Activated naive CD4-positive, alpha-beta T cell treated with anti-CD3 and anti-CD28 coated beads for 36 hours (primary cell): ENCODE results near the gene ALDOA. TPM values are rescaled to one million over a fixed set of nuclear protein-coding genes. Genes with fewer than 3 reads are reported as not detected.
"Not testable (repeated sequence)": the region's sequence is repeated elsewhere in the genome, so short reads cannot be mapped to it uniquely, and the experiment has no call there.

Experiments
- CTCF ChIA-PET: fragments of 350-600 bp; sonication (Branson Sonifier 250); formaldehyde crosslinking; loops from one replicate; lab custom pipeline; 2021; ENCODE audit warnings: antibody characterized with exemption; lab: Charles Lee
- DNase-seq: peaks from one replicate; pipeline ENCODE4 v3.0.0-alpha.2; 2020
- H3K27ac Mint-ChIP-seq: one replicate; pipeline ENCODE4 v1.8.0; 2021; ENCODE audit warnings: mild to moderate bottlenecking, mixed read lengths
- H3K27me3 Mint-ChIP-seq: one replicate; pipeline ENCODE4 v1.8.0; 2021; ENCODE audit warnings: low read depth, mixed read lengths
- H3K36me3 Mint-ChIP-seq: one replicate; pipeline ENCODE4 v1.8.0; 2021; ENCODE audit warnings: low read depth, mixed read lengths
- H3K4me1 Mint-ChIP-seq: one replicate; pipeline ENCODE4 v1.8.0; 2021; ENCODE audit warnings: low read depth, mixed read lengths
- H3K4me3 Mint-ChIP-seq: one replicate; pipeline ENCODE4 v1.8.0; 2021; ENCODE audit warnings: mild to moderate bottlenecking, moderate library complexity, mixed read lengths
- H3K9me3 Mint-ChIP-seq: one replicate; pipeline ENCODE4 v1.8.0; 2021; ENCODE audit warnings: mixed read lengths
- intact Hi-C: fragments of 100-400 bp; cut with micrococcal nuclease; formaldehyde crosslinking; loops from one replicate; pipeline ENCODE4 v1.15.1; 2023
- total RNA-seq, 2 experiments: library from RNA; stranded (reverse); gene quantifications; one replicate each; pipeline ENCODE4 v1.2.3, GENCODE V29; 2021

The ALDOA gene
- total RNA-seq, 2 experiments from 2014 or later, result 1,750 to 1,795 TPM

DNA sequence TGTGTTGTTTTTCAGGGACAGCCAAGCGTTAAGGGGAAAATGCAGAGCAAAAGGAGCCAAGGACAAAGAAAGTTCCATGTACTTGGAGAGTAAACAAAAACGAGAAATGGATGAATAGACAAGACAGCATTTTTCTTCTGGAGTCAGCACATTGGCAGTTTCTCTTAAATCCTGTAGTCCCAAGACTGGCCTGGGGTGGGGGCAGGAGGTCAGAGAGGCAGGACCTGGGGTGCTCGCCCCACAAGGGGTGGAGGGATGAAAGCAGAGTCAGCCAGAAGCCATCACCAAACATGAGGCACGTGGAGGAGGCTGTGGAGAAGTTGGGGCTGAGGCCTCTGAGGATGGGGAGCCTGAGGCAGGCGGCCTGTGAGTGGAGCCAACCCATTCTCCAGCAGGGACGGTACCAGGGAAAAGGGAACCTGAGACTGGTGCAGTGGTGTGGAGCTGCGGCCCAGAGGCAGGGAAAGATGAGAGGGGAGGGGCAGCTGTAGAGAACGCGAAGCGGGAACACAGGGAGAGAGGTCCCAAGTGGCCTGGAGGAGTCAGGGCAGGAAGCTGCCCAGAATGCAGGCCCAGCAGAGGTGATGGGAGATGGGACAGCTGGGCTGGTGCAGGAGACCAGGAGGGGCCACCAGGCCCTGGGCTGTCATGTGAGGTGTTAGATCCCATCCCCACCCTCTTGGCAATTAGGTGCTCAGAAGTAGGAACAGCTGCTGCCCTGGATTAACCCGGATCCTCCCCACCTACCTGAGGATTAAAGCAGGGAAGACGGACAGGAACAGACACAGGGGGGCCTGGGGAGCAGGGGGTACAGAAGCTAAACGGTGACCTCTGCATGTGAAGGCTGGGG, 37.7 kb upstream of the ALDOA start:
- no peak for DNase-seq
- Mint-ChIP-seq H3K27ac (no peak overlapping the region), H3K4me1 (peaks cover 10% of the 10 kb centered on the region), H3K36me3 (no peaks in the 10 kb centered on the region), H3K27me3 (peaks cover 42% of the 10 kb centered on the region), H3K4me3 (no peak overlapping the region), H3K9me3 (no peaks in the 10 kb centered on the region)
- intact Hi-C loops, result loop anchor here (10.0 kb wide), 1 partner anchor 103 kb away; the partner anchor contains the start of gene KCTD13
- CTCF ChIA-PET, result no interaction called here

DNA sequence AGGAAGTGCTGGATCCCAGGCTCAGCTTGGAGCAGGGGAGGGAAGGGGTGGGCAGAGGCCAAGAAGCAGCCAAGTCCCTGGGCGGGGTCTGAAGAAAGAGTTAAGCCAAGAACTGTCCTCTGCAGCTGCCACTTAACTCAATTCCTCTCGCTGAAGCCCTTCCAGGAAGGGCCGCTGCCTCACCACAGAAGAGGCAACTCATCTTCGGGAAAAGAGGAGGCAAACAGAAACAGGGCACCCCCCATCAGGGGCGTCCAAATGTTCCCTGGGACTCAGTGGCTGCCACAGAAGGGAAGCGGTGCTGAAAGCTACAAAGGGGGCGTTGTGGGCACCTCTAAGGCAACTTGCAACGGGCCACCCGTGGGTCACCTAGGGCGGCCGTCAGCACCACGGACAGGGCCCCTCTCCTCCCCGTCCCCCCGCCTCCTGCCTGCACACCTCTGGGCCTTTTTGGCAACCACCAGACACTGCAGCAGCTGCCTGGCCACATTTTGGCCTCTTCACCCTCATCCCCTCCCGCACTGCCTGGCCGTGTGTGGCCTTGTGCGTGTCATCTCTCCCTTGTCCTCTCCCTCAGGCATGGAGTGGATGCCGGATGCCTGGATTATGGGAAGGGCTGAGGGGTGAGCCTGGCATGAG, 37.0 kb upstream of the ALDOA start:
- intact Hi-C loops, result loop anchor here (10.0 kb wide), 1 partner anchor 104 kb away; the partner anchor contains the start of gene KCTD13
- Mint-ChIP-seq H3K4me1 (peaks cover 10% of the 10 kb centered on the region), H3K4me3 (no peak overlapping the region), H3K27ac (no peak overlapping the region), H3K9me3 (no peaks in the 10 kb centered on the region), H3K27me3 (peaks cover 42% of the 10 kb centered on the region), H3K36me3 (no peaks in the 10 kb centered on the region)
- CTCF ChIA-PET, result no interaction called here
- DNase-seq, result no peak

DNA sequence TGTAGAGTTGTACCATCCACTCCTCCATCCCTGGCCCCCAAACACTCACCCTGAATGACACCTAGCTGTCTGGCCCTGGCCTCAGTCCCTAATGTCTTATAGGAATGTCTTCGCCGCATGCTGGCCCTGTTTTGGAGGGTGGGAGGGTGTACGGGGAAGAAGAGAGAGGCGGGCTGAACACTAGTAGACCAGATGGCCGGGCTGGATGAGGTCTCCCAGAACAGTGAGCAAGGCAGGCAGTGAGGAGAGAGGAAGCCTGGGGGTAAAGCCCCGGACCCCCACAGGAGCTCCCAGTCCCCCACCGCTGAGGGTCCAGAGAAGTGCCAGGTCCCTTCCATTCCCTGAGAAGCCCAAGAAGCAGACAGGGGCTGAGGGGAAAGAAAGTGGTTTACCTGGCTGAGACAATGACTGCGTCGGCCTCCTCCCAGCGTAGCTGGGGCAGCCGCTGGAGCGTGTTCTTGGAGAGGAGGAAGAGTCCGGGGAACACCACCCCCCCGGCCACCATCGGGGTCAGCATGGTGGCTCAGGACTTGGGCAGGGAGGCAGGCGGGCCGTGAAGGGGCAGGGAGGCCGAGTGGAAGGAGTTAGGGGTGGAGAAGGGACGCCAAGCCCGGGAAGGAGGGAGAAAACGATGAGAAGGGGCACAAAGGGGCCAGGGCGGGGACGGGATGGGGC, 35.4 kb upstream of the ALDOA start:
- CTCF ChIA-PET, result interaction anchor here (0.7 to 3.8 kb wide), 2 partner anchors 11 to 13 kb away, joined by 3 to 23 read pairs; no protein-coding TSS in a partner anchor
- no peak for DNase-seq
- no peak overlapping the region for H3K4me3 Mint-ChIP-seq
- intact Hi-C loops, result no loop called here
- H3K9me3 Mint-ChIP-seq, result no peaks in the 10 kb centered on the region
- H3K27ac Mint-ChIP-seq, result no peak overlapping the region
- H3K4me1 Mint-ChIP-seq, result peaks cover 10% of the 10 kb centered on the region
- H3K27me3 Mint-ChIP-seq, result peaks cover 44% of the 10 kb centered on the region
- no peaks in the 10 kb centered on the region for H3K36me3 Mint-ChIP-seq

DNA sequence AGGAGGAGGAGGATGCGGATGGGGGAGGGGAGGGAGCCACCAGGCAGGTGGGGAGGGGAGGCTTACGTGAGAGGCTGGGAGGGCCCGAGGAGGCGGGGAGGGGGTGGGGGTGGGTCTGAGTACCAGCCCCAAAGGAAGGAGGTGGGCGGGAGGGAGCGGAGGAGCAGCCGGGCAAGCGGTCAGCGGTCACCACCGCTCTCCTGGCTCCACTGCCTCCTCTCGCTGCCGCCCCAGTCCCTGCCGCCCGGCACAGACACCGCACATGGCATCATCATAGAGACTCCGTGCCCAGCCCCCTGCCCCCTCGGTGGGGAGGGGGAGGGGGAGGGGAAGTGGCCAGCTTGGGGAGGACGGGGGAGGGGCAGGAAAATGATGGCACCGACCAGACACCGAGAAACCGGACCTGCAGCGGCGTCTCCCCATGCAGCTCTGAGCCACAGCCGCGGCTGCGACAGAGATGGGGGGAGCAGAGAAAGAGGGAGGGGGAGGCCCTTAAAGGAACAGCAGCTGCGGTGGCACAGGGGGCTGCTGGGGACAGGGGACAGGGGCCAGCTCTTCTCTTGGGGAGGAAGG, 34.6 kb upstream of the ALDOA start, which contains the start of gene TLCD3B:
TLCD3B (minus strand) TSS at position 431 of the 573 bp plus-strand sequence. CDS start 744 bp downstream, outside the sequence.
- intact Hi-C loops, result no loop called here

DNA sequence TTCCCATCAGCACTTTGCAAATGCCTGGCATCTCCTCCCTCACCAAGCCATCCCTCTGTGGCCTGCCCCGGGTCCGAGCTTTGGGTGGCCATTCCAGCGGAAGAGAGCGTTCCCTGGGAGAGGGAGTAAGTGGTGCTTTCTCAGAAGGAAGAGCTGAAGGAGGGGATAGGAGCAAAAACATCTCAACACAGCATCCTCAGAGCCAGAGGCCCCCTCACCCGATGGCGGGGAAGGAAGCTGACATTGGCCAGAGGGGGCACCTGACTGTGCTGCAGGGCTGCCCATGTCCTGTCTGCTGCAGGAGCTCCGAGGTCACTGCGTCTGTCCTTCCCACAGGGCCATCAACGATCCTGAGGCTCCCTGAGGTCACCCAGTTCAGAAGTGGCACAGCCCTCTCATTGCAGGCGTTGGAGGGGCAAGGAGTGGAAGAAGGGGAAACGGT, 34.1 kb upstream of the ALDOA start:
- Mint-ChIP-seq H3K36me3 (no peaks in the 10 kb centered on the region), H3K4me1 (peaks cover 10% of the 10 kb centered on the region), H3K27me3 (peaks cover 46% of the 10 kb centered on the region), H3K4me3 (no peak overlapping the region), H3K9me3 (no peaks in the 10 kb centered on the region), H3K27ac (no peak overlapping the region)
- DNase-seq, result no peak
- intact Hi-C loops, result no loop called here
- CTCF ChIA-PET, result interaction anchor here (0.5 to 3.8 kb wide), 33 partner anchors 9 to 419 kb away, joined by 3 to 26 read pairs (median 5); partner anchors contain the start of genes C16orf92, KCTD13, TAOK2 and TBX6

More for the DNA sequence above, 34.6 kb upstream of the ALDOA start, which contains the start of gene TLCD3B:
- Mint-ChIP-seq H3K27ac (no peak within 1 kb of the TSS), H3K36me3 (no peaks in the 10 kb centered on the region), H3K4me1 (peaks cover 10% of the 10 kb centered on the region), H3K9me3 (no peaks in the 10 kb centered on the region), H3K4me3 (no peak within 1 kb of the TSS), H3K27me3 (peaks cover 46% of the 10 kb centered on the region)
- no peak for DNase-seq
- CTCF ChIA-PET, result interaction anchor here (0.6 to 3.8 kb wide), 19 partner anchors 8 to 385 kb away, joined by 3 to 26 read pairs (median 6); partner anchors contain the start of genes C16orf92, KCTD13 and TBX6

DNA sequence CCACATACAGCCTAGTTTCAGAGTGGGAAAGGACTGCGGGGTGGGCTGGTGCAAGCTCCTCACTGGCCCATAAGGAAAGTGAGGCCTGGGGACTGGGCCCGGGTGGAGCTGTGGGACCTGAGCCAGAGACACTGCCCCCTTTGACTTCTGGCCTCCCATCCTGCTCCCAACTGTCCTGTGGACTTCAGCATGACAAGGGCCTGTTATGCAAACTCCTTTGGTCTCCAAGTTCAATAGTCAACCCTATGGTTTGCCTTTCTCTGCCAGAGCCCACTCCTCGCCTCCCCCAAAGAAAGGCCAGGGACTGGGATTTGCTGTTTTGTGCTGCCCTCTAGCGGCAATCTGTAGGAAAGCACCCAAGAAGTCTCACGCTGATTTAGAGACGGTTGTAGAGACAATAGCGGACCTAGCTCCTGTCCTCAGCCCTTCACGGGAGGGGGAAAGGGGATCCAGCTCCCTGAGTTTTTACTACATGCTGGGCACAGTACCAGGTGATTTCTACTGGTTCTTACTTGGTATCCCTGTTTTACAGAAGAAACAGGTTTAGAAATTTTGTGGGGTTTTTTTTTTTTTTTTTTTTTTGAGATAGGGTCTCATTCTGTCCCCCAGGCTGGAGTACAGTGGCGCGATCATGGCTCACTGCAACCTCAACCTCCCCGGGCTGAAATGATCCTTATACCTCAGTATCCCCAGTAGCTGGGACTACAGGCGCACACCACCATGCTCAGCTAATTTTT, 33.3 kb upstream of the ALDOA start:
- peaks cover 10% of the 10 kb centered on the region for H3K4me1 Mint-ChIP-seq
- peaks cover 38% of the 10 kb centered on the region for H3K27me3 Mint-ChIP-seq
- CTCF ChIA-PET, result interaction anchor here (0.5 to 3.8 kb wide), 42 partner anchors 9 to 420 kb away, joined by 3 to 26 read pairs (median 4); partner anchors contain the start of genes C16orf92, CDIPT, KCTD13 and TAOK2
- DNase-seq, result peak; percentile 81
- intact Hi-C loops, result loop anchor here (1.0 kb wide), 1 partner anchor 22 kb away; no protein-coding TSS in a partner anchor
- H3K36me3 Mint-ChIP-seq, result no peaks in the 10 kb centered on the region
- H3K27ac Mint-ChIP-seq, result no peak overlapping the region
- H3K9me3 Mint-ChIP-seq, result no peaks in the 10 kb centered on the region
- no peak overlapping the region for H3K4me3 Mint-ChIP-seq

DNA sequence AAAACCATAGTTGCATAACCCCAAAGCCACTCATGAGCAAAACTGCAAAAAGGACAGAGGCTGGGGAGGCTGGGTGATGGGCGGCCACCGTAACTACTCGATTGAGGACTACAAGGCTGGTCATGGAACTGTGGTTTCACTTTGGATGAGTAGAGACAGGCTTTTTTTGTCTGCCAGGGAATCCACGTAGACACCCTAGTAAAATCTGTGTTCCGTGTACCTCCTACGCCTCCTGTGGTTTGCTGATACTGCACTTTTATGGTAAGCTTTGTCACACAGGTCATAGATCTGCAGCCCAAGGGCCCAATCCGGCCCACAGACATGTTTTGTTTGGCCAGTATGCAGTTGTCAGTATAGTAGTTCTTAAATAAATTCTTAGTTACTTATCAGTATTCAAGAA, 32.3 kb upstream of the ALDOA start:
- Mint-ChIP-seq H3K36me3 (no peaks in the 10 kb centered on the region), H3K9me3 (no peaks in the 10 kb centered on the region), H3K27ac (no peak overlapping the region), H3K4me3 (no peak overlapping the region), H3K4me1 (peaks cover 9% of the 10 kb centered on the region), H3K27me3 (peaks cover 28% of the 10 kb centered on the region)
- DNase-seq, result no peak
- intact Hi-C loops, result no loop called here
- CTCF ChIA-PET, result interaction anchor here (0.7 to 3.8 kb wide), 11 partner anchors 10 to 1081 kb away, joined by 3 to 26 read pairs (median 6); partner anchors contain the start of genes C16orf92 and CDIPT

DNA sequence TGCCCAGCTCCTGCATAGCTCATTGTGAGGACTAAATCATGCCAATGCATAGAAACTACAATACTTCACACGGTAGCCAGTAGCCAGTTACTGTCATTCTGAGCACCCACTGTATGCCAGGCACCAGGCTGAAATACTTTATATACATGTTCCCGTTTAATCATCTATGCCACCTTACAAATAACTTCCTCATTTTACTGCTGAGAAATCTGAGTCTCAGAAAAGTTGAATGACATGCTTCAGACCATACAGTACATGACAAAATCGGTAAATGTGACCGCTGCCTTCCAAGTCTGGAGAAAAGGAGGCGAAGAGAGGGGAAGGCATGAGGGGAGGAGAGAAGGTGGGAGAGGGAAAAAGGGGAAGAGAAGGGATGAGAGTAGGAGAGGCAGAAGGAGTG, 25.3 kb upstream of the ALDOA start:
- CTCF ChIA-PET, result interaction anchor here (0.8 to 1.6 kb wide), 5 partner anchors 8 to 349 kb away, joined by 3 to 7 read pairs (median 6); no protein-coding TSS in a partner anchor
- intact Hi-C loops, result no loop called here
- peaks cover 2% of the 10 kb centered on the region for H3K27me3 Mint-ChIP-seq
- no peaks in the 10 kb centered on the region for H3K4me1 Mint-ChIP-seq
- H3K4me3 Mint-ChIP-seq, result no peak overlapping the region
- no peak overlapping the region for H3K27ac Mint-ChIP-seq
- H3K36me3 Mint-ChIP-seq, result no peaks in the 10 kb centered on the region
- DNase-seq, result no peak
- H3K9me3 Mint-ChIP-seq, result no peaks in the 10 kb centered on the region

DNA sequence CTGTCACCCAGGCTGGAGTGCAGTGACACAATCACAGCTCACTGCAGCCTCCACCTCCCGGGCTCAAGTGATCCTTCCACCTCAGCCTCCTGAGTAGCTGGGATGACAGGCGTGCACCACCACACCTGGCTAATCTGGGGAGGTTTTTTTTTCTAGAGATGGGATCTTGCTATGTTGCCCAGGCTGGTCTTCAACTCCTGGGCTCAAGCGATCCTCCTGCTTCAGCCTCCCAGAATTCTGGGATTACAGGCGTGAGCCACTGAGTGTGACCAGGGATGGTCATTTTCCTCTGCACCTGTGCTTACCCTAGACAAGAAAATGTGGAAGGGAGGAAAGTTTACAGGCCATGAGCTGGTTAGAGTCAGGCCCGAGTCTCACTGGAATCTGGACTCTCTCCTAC, 24.9 kb upstream of the ALDOA start:
- H3K9me3 Mint-ChIP-seq, H3K4me3 Mint-ChIP-seq, H3K27ac Mint-ChIP-seq, intact Hi-C loops, H3K4me1 Mint-ChIP-seq, DNase-seq, H3K36me3 Mint-ChIP-seq, H3K27me3 Mint-ChIP-seq: not testable (repeated sequence)
- CTCF ChIA-PET, result interaction anchor here (0.6 to 1.6 kb wide), 3 partner anchors 9 to 15 kb away, joined by 6 to 7 read pairs (median 6); no protein-coding TSS in a partner anchor

DNA sequence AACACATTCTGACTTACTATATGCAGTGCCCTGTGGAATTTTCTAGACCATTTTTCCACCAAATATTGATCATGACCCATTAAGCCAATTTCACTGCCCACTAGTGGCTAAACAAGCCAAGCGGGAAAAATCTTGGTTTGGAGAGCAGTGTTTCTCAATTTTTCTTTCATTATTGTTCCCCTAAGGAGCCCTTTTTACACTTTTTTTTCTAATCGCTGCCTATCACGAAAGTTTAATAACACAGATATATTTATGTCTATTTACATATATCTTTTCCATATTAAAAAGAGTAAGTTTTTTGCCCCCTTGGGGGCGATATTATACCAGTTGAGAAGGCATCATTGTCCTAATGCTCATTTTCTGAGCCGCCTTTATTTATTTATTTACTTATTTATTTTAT, 23.7 kb upstream of the ALDOA start:
- H3K4me1 Mint-ChIP-seq, result no peaks in the 10 kb centered on the region
- no peak overlapping the region for H3K4me3 Mint-ChIP-seq
- H3K27me3 Mint-ChIP-seq, result no peaks in the 10 kb centered on the region
- H3K9me3 Mint-ChIP-seq, result no peaks in the 10 kb centered on the region
- no peaks in the 10 kb centered on the region for H3K36me3 Mint-ChIP-seq
- CTCF ChIA-PET, result interaction anchor here (0.7 to 1.6 kb wide), 5 partner anchors 10 to 360 kb away, joined by 3 to 7 read pairs (median 4); no protein-coding TSS in a partner anchor
- no peak overlapping the region for H3K27ac Mint-ChIP-seq
- intact Hi-C loops, result no loop called here
- DNase-seq, result no peak

DNA sequence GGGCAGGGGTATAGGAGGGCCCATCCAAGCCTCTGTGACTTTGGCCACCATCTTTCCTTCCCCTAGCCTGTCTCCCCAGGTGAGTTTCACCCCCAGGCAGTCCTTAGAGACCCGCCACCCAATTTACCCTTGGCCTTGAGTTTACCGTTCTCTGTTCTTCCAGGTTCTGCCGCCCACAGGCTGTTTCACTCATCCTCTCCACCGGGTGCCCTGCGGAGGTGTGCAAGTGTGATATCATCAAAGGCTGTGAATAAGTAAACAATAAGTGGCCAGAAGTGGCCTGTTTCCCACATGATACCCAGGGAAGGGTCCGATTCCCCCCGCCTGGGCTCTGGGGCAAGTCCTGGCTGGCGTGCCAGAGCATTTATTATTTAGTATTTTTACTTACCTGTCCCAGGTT, 19.4 kb upstream of the ALDOA start:
- Mint-ChIP-seq H3K36me3 (no peaks in the 10 kb centered on the region), H3K4me3 (no peak overlapping the region), H3K27ac (no peak overlapping the region), H3K4me1 (no peaks in the 10 kb centered on the region), H3K27me3 (no peaks in the 10 kb centered on the region), H3K9me3 (no peaks in the 10 kb centered on the region)
- CTCF ChIA-PET, result interaction anchor here (2.4 kb wide), 1 partner anchor 14 kb away, joined by 6 read pairs; no protein-coding TSS in a partner anchor
- no peak for DNase-seq
- intact Hi-C loops, result no loop called here
